Kidney (tissue), 14 donors: ENCODE results near the gene CHIT1. TPM values are rescaled to one million over a fixed set of nuclear protein-coding genes. Genes with fewer than 3 reads are reported as not detected.

Experiments used
- DNase-seq, 5 donors: peaks; one replicate each; pipeline ENCODE4 v3.0.0-alpha.2; 2013 to 2020
- FAIRE-seq: peaks from 2 replicates; lab custom pipeline; 2012; peaks lifted over from hg19 to GRCh38; lab: Jason Lieb, UNC
- H3K27ac ChIP-seq, 2 donors: one replicate each; pipeline ENCODE4 v1.7.0; 2013; ENCODE audit warnings: low read depth in 2 of 2, low read length in 2 of 2, inconsistent platforms in 1 of 2
- H3K27me3 ChIP-seq: one replicate; pipeline ENCODE4 v1.7.1; 2013; ENCODE audit warnings: low read length, inconsistent platforms; ENCODE audit not compliant: control insufficient read depth, insufficient read depth
- H3K36me3 ChIP-seq, 3 donors: one replicate each; pipeline versions ENCODE4 v1.7.0 to v1.7.1; 2013; ENCODE audit warnings: low read length in 3 of 3, control low read depth in 1 of 3, inconsistent platforms in 1 of 3; ENCODE audit not compliant: insufficient read depth in 3 of 3, control insufficient read depth in 2 of 3
- H3K4me1 ChIP-seq, 3 donors: one replicate each; pipeline versions ENCODE4 v1.7.0 to v1.7.1; 2013; ENCODE audit warnings: low read length in 3 of 3, inconsistent platforms in 1 of 3, low read depth in 1 of 3; ENCODE audit not compliant: control insufficient read depth in 2 of 3, insufficient read depth in 2 of 3
- H3K4me3 ChIP-seq, 3 donors: one replicate each; pipeline versions ENCODE4 v1.7.0 to v1.8.1; 2013; ENCODE audit warnings: low read length in 3 of 3, control low read depth in 1 of 3, inconsistent platforms in 1 of 3
- H3K9ac ChIP-seq, 3 donors: one replicate each; pipeline versions ENCODE4 v1.7.0 to v1.7.1; 2013; ENCODE audit warnings: low read length in 3 of 3, control low read depth in 1 of 3, inconsistent platforms in 1 of 3
- H3K9me3 ChIP-seq, 3 donors: one replicate each; pipeline versions ENCODE4 v1.7.0 to v1.7.1; 2013; ENCODE audit warnings: low read length in 3 of 3, control low read depth in 1 of 3, inconsistent platforms in 1 of 3; ENCODE audit not compliant: control insufficient read depth in 2 of 3, insufficient read depth in 1 of 3
- intact Hi-C: fragments of 100-400 bp; cut with DNase I; formaldehyde crosslinking; loops from one replicate; pipeline ENCODE4 v1.11.1; 2022
- polyA plus RNA-seq: library from polyadenylated mRNA; stranded (reverse); fragments of 350-450 nt; fragmentation: Illumina TruSeq; extraction: RNeasy Lipid Tissue Mini Kit (QIAGEN cat#74804); gene quantifications from one replicate; pipeline ENCODE4 v1.2.3, GENCODE V29; 2014; ENCODE audit warnings: low read depth, low replicate concordance; ENCODE audit not compliant: insufficient read depth
- total RNA-seq: library from RNA; stranded (reverse); fragmentation: NEBNext Ultra II Directional; extraction: Animal tissue kit (Norgen Biotek cat#: 25700); gene quantifications from one replicate; pipeline ENCODE4 v1.2.1, GENCODE V29; 2021
- TF ChIP-seq, protein P1 (sequence below): IDR thresholded peaks from 3 replicates; pipeline ENCODE4 v1.5.1; 2012; ENCODE audit warnings: mild to moderate bottlenecking, moderate library complexity, borderline replicate concordance; ENCODE audit not compliant: insufficient read depth; ENCODE audit errors: extremely low read depth
- donor health status: control.
- donor health status: control.
- donor health status: control.
- donor health status: control.
- donor health status: control.
- donor health status: DM: yes; HTN: yes; CAD: no.
- donor health status: Normal renal cell carcinoma (clear cell type).

The CHIT1 gene
- total and polyA plus RNA-seq, 2 donors from 2014 or later, result 1.1 TPM; not detected in 1

DNA sequence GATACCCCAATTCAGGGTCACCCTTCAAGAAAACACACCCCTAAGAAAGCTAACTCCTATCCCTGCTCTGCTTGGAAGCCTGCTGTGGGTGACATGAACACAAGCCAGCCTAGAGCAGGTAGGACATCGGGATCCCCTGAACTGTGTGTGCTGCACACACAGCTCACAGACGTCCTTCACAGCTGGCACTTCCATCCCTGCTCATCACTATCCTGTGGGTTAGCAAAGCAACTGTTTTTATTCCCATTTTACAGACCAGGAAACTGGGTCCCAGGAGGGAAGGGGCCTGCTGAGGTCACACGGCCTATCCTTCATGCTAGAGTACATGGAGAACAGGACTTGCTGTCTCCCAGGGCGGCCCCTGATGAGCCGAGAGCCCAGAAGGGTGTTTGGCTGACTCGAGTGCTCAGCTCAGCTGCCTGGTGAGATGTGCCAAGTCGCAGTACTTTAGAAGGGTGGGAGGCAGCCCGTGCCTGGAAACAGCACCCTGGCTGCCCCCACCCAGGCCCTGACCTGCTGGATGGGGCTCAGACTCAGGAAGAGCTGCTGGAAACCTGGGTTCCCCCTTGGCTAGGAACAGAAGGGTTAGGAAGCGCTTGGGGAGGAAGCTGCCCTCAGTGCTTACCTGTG lies 47.6 kb upstream of the CHIT1 start:
- Histone ChIP-seq H3K9me3 (no peaks in the 10 kb centered on the region), H3K36me3 (no peaks in the 10 kb centered on the region), H3K27ac (peak overlapping the region in 1 of 2 donors; percentile 13), H3K4me3 (no peak overlapping the region), H3K4me1 (peaks cover 8 to 28% (median 9%) of the 10 kb centered on the region in 3 donors), H3K27me3 (no peaks in the 10 kb centered on the region), H3K9ac (no peak overlapping the region)
- DNase-seq (peak in 1 of 5 donors; percentile 40), FAIRE-seq (no peak)
- intact Hi-C loops, result loop anchor here (10.0 kb wide), 1 partner anchor 218 kb away; the partner anchor contains the start of gene OPTC
- TF ChIP-seq, protein P1, sequence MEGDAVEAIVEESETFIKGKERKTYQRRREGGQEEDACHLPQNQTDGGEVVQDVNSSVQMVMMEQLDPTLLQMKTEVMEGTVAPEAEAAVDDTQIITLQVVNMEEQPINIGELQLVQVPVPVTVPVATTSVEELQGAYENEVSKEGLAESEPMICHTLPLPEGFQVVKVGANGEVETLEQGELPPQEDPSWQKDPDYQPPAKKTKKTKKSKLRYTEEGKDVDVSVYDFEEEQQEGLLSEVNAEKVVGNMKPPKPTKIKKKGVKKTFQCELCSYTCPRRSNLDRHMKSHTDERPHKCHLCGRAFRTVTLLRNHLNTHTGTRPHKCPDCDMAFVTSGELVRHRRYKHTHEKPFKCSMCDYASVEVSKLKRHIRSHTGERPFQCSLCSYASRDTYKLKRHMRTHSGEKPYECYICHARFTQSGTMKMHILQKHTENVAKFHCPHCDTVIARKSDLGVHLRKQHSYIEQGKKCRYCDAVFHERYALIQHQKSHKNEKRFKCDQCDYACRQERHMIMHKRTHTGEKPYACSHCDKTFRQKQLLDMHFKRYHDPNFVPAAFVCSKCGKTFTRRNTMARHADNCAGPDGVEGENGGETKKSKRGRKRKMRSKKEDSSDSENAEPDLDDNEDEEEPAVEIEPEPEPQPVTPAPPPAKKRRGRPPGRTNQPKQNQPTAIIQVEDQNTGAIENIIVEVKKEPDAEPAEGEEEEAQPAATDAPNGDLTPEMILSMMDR, result no peak

DNA sequence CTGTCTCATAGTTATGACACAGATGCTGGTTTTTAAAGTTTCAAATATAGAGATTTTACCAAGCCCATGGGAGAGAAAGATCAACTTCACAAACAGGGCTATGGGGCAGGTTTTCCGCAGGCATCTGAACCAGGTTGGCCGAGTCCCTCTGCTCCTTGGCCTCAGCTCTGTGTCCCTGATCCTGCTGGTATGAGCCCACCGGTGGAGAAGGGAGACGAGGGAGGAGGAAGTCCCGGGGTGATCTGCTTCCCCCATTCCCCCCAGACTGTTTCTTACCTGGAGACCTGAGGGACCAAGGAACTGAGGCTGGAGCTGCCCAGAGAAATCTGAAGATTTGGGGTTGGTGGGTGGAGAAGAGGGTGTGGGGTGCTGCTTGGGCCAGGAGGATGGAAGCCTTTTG lies 46.9 kb upstream of the CHIT1 start:
- Histone ChIP-seq H3K27ac (no peak overlapping the region), H3K4me3 (no peak overlapping the region), H3K4me1 (peaks cover 5 to 26% (median 9%) of the 10 kb centered on the region in 3 donors), H3K27me3 (no peaks in the 10 kb centered on the region), H3K9me3 (no peaks in the 10 kb centered on the region), H3K9ac (no peak overlapping the region), H3K36me3 (no peaks in the 10 kb centered on the region)
- TF ChIP-seq, protein P1, result no peak
- FAIRE-seq (no peak), DNase-seq (peak in 1 of 5 donors; percentile 44)
- intact Hi-C loops, result loop anchor here (10.0 kb wide), 1 partner anchor 218 kb away; the partner anchor contains the start of gene OPTC

DNA sequence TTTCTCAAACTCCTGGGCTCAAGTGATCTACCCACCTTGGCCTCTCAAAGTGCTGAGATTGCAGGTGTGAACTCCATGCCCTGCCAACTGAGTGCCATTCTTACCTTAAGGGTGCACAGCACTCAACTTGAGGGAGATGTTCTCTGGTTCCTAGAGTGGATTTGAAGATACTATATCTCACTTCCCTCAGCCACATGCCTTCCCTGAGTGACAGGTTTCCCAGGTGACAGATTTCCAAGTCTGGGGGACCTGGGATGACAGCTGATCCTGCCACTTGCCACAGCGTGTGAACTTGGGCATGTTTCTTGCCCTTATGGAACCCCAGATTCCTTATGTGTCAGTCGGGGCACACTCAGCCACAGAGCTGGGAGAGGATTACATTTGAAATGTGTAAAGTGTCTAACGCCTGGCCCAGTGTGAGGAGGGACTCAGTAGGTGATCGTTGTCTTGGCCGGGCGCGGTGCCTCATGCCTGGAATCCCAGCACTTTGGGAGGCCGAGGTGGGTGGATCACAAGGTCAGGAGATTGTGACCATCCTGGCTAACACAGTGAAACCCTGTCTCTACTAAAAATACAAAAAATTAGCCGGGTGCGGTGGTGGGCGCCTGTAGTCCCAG lies 46.3 kb upstream of the CHIT1 start:
- no peaks in the 10 kb centered on the region for H3K9me3 ChIP-seq
- H3K4me1 ChIP-seq, result peaks cover 5 to 28% (median 9%) of the 10 kb centered on the region in 3 donors
- no peaks in the 10 kb centered on the region for H3K27me3 ChIP-seq
- H3K9ac ChIP-seq, result no peak overlapping the region
- FAIRE-seq (no peak), DNase-seq (peak in 2 of 5 donors; percentile 8 to 33)
- TF ChIP-seq, protein P1, result no peak
- intact Hi-C loops, result loop anchor here (10.0 kb wide), 1 partner anchor 219 kb away; the partner anchor contains the start of gene OPTC
- no peak overlapping the region for H3K4me3 ChIP-seq
- no peaks in the 10 kb centered on the region for H3K36me3 ChIP-seq
- H3K27ac ChIP-seq, result no peak overlapping the region
